Measurements from ENCODE around the gene RARB.

The RARB gene

DNA sequence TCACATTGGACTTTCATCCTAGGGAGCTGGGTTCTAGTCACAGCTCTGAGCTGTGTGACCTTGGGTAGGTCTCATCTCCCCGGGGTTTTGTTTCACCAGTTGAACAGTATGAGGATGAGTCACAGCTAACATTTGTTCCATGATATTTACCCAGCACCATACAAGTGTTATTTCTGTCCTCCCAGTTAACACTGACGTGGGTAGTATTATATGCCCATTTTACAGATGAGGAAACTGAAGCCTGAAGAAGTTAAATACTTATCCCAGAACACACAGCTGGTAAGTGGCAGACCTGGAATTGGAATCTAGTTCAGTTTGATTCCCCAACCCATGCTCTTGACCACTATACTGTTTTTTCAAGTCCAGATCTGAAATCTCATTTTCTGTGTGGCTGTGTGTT, 908 bp upstream of the RARB start:
- TF ChIP-seq CSDC2 (CRISPR knock-in tag; IDR thresholded peaks at IDR 0.05), result no peak
- 0 out of 2 replicates have a peak, but pooled peaks have one; percentile 10 for TF ChIP-seq ISL1 (CRISPR knock-in tag; IDR thresholded peaks at IDR 0.05)
- TF ChIP-seq TOX (CRISPR knock-in tag; IDR thresholded peaks at IDR 0.05; ENCODE audit: borderline replicate concordance), result no peak
- TF ChIP-seq PPARA (CRISPR knock-in tag; IDR thresholded peaks at IDR 0.05; ENCODE audit: borderline replicate concordance), result no peak
- TF ChIP-seq ZNF565 (CRISPR knock-in tag; conservative IDR thresholded peaks at IDR 0.05; ENCODE audit: low read depth), result no peak
- no peak for TF ChIP-seq ZC3H10 (CRISPR knock-in tag; IDR thresholded peaks at IDR 0.05)
- no peak for TF ChIP-seq ZFP30 (CRISPR knock-in tag; IDR thresholded peaks at IDR 0.05)
- TF ChIP-seq ARNTL (CRISPR knock-in tag; IDR thresholded peaks at IDR 0.05; ENCODE audit: borderline replicate concordance, low read depth), result no peak
- TF ChIP-seq GLIS3 (CRISPR knock-in tag; IDR thresholded peaks at IDR 0.05), result peak; percentile 58; the same call in 1 of the 2 replicates
- TF ChIP-seq, protein P1, sequence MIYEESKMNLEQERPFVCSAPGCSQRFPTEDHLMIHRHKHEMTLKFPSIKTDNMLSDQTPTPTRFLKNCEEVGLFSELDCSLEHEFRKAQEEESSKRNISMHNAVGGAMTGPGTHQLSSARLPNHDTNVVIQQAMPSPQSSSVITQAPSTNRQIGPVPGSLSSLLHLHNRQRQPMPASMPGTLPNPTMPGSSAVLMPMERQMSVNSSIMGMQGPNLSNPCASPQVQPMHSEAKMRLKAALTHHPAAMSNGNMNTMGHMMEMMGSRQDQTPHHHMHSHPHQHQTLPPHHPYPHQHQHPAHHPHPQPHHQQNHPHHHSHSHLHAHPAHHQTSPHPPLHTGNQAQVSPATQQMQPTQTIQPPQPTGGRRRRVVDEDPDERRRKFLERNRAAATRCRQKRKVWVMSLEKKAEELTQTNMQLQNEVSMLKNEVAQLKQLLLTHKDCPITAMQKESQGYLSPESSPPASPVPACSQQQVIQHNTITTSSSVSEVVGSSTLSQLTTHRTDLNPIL (CRISPR knock-in tag; IDR thresholded peaks at IDR 0.05; ENCODE audit: low read depth), result no peak; the same call in 1 of the 2 replicates
- no peak for TF ChIP-seq ZFP3 (CRISPR knock-in tag; IDR thresholded peaks at IDR 0.05)
- TF ChIP-seq TCF4 (CRISPR knock-in tag; IDR thresholded peaks at IDR 0.05; ENCODE audit: borderline replicate concordance), result no peak
- no peak for TF ChIP-seq SNAI2 (CRISPR knock-in tag; IDR thresholded peaks at IDR 0.05)
- no peak for TF ChIP-seq BACH2 (CRISPR knock-in tag; IDR thresholded peaks at IDR 0.05; ENCODE audit: borderline replicate concordance)
- TF ChIP-seq TSHZ2 (CRISPR knock-in tag; IDR thresholded peaks at IDR 0.05), result no peak
- peak; percentile 69 for TF ChIP-seq POU6F1 (CRISPR knock-in tag; IDR thresholded peaks at IDR 0.05; ENCODE audit: borderline replicate concordance, low read depth)
- peak; percentile 65; the same call in 1 of the 2 replicates for TF ChIP-seq RARB (CRISPR knock-in tag; IDR thresholded peaks at IDR 0.05)
- no peak for TF ChIP-seq OSR1 (CRISPR knock-in tag; IDR thresholded peaks at IDR 0.05)
- TF ChIP-seq ZNF70 (CRISPR knock-in tag; IDR thresholded peaks at IDR 0.05), result peak; percentile 19; the same call in 1 of the 2 replicates
- TF ChIP-seq ESRRG (CRISPR knock-in tag; IDR thresholded peaks at IDR 0.05), result no peak
- TF ChIP-seq, protein P2, sequence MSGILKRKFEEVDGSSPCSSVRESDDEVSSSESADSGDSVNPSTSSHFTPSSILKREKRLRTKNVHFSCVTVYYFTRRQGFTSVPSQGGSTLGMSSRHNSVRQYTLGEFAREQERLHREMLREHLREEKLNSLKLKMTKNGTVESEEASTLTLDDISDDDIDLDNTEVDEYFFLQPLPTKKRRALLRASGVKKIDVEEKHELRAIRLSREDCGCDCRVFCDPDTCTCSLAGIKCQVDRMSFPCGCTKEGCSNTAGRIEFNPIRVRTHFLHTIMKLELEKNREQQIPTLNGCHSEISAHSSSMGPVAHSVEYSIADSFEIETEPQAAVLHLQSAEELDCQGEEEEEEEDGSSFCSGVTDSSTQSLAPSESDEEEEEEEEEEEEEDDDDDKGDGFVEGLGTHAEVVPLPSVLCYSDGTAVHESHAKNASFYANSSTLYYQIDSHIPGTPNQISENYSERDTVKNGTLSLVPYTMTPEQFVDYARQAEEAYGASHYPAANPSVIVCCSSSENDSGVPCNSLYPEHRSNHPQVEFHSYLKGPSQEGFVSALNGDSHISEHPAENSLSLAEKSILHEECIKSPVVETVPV (CRISPR knock-in tag; IDR thresholded peaks at IDR 0.05), result peak; percentile 63; the same call in 1 of the 2 replicates
- TF ChIP-seq, protein P3, sequence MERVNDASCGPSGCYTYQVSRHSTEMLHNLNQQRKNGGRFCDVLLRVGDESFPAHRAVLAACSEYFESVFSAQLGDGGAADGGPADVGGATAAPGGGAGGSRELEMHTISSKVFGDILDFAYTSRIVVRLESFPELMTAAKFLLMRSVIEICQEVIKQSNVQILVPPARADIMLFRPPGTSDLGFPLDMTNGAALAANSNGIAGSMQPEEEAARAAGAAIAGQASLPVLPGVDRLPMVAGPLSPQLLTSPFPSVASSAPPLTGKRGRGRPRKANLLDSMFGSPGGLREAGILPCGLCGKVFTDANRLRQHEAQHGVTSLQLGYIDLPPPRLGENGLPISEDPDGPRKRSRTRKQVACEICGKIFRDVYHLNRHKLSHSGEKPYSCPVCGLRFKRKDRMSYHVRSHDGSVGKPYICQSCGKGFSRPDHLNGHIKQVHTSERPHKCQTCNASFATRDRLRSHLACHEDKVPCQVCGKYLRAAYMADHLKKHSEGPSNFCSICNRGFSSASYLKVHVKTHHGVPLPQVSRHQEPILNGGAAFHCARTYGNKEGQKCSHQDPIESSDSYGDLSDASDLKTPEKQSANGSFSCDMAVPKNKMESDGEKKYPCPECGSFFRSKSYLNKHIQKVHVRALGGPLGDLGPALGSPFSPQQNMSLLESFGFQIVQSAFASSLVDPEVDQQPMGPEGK (CRISPR knock-in tag; IDR thresholded peaks at IDR 0.05; ENCODE audit: borderline replicate concordance), result no peak
- 0 out of 2 replicates have a peak, but pooled peaks have one; percentile 15 for TF ChIP-seq ZNF8 (CRISPR knock-in tag; IDR thresholded peaks at IDR 0.05)
- no peak for ATAC-seq

DNA sequence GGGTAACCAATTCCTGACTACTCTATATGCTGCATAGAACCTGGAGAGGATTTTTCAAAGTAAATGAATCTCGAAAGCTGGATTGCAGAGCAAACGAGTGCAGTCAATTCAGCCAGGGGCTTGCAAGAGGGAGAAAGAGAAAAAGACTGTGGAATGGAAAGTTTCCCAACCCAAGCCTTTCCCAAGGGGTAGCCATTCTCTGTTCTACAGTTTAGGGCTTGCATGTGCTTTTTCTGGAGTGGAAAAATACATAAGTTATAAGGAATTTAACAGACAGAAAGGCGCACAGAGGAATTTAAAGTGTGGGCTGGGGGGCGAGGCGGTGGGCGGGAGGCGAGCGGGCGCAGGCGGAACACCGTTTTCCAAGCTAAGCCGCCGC, 511 bp upstream of the RARB start:
- peak; percentile 3 for ATAC-seq
- TF ChIP-seq, protein P1 (CRISPR knock-in tag; IDR thresholded peaks at IDR 0.05; ENCODE audit: low read depth), result peak; percentile 7; the same call in 1 of the 2 replicates
- no peak for TF ChIP-seq TSHZ2 (CRISPR knock-in tag; IDR thresholded peaks at IDR 0.05)
- TF ChIP-seq ESRRG (CRISPR knock-in tag; IDR thresholded peaks at IDR 0.05), result no peak
- no peak for TF ChIP-seq ZC3H10 (CRISPR knock-in tag; IDR thresholded peaks at IDR 0.05)
- TF ChIP-seq ZNF70 (CRISPR knock-in tag; IDR thresholded peaks at IDR 0.05), result peak; percentile 0; the same call in 1 of the 2 replicates
- no peak for TF ChIP-seq OSR1 (CRISPR knock-in tag; IDR thresholded peaks at IDR 0.05)
- TF ChIP-seq, protein P3 (CRISPR knock-in tag; IDR thresholded peaks at IDR 0.05; ENCODE audit: borderline replicate concordance), result 0 out of 2 replicates have a peak, but pooled peaks have one; percentile 28

Data from SK-N-SH treated with all-trans-retinoic acid at 6 μM for 48 hours (cell line).